ENCODE data around the gene HINT2.

Gene HINT2

DNA sequence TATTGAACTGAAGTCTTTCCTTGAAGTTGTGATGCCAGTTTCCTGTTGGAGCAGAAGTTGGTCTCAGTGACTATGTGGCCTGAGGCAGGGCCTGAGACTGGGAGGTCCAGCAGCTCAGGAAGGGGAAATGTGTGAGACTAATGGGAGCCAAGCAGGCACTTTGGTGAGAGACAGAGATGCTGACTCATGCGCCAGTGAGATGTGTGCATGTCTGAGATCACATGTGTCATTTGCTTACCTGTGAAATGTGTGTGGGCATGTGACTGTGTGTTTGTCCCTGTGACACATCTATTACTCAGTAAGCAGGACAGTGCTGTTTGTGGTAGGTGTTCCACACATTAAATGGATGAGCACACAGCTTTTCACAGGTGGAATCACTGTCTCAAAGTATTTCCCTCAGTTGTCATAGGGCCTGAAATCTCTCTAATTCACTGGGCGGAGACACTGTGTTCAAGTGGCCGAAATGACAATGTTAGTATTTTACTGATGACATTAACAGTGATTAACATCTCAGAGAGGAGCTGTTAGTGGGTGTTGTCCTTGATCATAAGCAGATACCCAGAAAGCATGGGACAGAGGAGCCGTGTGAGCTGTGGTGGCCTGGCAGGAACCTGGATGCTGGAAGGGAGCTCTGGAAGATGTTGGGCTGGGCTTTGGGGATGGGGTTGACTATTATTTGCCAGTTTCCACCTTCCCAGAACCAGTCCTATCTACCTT lies 16.0 kb downstream of the HINT2 start:
- Histone ChIP-seq H3K36me3 (no peaks in the 10 kb centered on the region), H3K27me3 (no peaks in the 10 kb centered on the region), H3K9me3 (no peaks in the 10 kb centered on the region), H3K4me3 (ENCODE audit: low read depth, low read length) (no peak overlapping the region), H3K4me1 (peaks cover 14% of the 10 kb centered on the region)
- peak; percentile 44 for DNase-seq
- TF ChIP-seq, protein P1, sequence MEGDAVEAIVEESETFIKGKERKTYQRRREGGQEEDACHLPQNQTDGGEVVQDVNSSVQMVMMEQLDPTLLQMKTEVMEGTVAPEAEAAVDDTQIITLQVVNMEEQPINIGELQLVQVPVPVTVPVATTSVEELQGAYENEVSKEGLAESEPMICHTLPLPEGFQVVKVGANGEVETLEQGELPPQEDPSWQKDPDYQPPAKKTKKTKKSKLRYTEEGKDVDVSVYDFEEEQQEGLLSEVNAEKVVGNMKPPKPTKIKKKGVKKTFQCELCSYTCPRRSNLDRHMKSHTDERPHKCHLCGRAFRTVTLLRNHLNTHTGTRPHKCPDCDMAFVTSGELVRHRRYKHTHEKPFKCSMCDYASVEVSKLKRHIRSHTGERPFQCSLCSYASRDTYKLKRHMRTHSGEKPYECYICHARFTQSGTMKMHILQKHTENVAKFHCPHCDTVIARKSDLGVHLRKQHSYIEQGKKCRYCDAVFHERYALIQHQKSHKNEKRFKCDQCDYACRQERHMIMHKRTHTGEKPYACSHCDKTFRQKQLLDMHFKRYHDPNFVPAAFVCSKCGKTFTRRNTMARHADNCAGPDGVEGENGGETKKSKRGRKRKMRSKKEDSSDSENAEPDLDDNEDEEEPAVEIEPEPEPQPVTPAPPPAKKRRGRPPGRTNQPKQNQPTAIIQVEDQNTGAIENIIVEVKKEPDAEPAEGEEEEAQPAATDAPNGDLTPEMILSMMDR (IDR thresholded peaks at IDR 0.05; ENCODE audit: low read depth, low read length) = no peak

DNA sequence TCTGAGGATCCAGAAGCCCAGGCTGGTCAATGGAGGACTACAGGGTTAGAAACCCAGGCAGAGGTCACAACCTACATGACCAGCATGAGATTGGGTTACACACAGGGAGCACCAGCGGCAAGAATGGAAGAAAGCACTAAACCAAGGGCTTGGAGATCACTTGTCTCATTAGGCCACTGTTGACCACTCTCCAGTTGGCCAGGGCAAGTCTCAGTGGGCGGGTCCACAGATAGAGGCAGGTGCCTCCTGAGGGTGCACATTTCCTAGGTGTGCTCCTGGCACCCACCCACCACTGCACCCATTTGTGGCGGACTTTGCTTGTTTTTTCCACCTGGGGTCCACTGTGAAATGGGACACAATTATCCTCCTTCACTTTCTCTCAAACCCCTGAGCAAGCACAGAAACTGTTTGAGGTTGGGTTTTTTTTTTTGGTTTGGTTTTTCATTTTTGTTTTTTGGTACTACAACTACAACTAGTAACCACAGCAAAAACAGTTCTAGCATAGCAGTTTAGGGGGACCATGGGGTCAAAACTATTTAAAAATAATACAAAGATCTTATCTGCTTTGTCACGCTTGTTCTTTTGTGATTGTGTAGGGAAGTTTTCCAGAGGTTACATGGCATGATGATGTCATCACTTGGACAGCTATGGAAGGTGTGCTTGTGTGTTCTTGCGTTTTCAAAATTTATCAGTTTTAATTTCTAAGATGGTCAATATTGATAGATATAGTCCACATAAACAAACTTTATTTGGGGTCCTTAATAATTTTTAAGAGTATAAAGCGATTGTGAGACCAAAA lies 17.3 kb downstream of the HINT2 start:
- H3K9me3 ChIP-seq = no peaks in the 10 kb centered on the region
- H3K36me3 ChIP-seq = no peaks in the 10 kb centered on the region
- H3K27me3 ChIP-seq = no peaks in the 10 kb centered on the region
- H3K4me1 ChIP-seq = peaks cover 17% of the 10 kb centered on the region
- no peak overlapping the region for H3K4me3 ChIP-seq (ENCODE audit: low read depth, low read length)
- DNase-seq = no peak
- TF ChIP-seq, protein P1 (IDR thresholded peaks at IDR 0.05; ENCODE audit: low read depth, low read length) = no peak

DNA sequence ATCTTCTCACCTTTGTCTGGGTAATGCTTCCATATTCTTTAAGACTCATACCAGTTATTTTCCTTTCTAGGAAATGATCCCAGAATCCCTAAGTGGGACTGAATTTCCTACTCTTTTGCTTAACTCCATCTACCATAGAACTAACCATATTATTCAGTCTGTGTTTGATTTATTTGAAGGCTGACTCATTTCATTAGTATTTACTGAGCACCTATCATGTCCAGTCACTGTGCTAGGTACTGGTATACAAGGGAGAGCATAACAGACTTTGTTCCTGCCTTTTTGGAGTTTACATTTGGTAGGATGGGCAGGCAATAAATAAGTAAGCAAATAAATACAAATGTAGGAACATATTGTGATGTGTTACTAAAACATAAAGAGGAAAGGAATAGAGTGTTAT lies 19.1 kb downstream of the HINT2 start:
- Histone ChIP-seq H3K27me3 (no peaks in the 10 kb centered on the region), H3K4me3 (ENCODE audit: low read depth, low read length) (no peak overlapping the region)
- no peak for DNase-seq

DNA sequence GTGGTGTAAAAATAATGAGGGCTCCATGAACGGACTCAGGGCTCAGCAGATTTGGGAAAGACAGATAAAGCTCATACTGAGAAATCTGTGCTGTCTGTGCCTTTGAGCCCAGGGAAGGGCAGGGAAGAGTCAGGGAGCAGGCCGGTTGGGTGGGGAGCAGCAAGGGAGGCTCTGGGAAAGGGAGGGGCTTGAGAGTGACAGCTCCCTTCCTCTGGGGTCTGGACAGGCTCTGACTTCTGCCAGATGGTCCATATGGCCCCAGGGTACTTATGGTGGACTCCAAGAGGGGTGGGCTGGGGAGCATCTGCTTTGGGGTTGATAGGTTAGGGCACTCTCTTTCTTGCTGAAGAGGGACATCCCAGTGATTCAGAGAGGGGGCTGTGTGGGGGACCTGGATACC lies 21.4 kb downstream of the HINT2 start:
- TF ChIP-seq, protein P1 (IDR thresholded peaks at IDR 0.05; ENCODE audit: low read depth, low read length) = no peak
- no peak overlapping the region for H3K4me3 ChIP-seq (ENCODE audit: low read depth, low read length)
- H3K9me3 ChIP-seq = no peaks in the 10 kb centered on the region
- H3K36me3 ChIP-seq = no peaks in the 10 kb centered on the region
- no peaks in the 10 kb centered on the region for H3K27me3 ChIP-seq
- peaks cover 16% of the 10 kb centered on the region for H3K4me1 ChIP-seq
- DNase-seq = peak; percentile 69

More for the DNA sequence above, 19.1 kb downstream of the HINT2 start:
- TF ChIP-seq, protein P1 (IDR thresholded peaks at IDR 0.05; ENCODE audit: low read depth, low read length) = no peak
- Histone ChIP-seq H3K36me3 (no peaks in the 10 kb centered on the region), H3K9me3 (no peaks in the 10 kb centered on the region), H3K4me1 (peaks cover 21% of the 10 kb centered on the region)

DNA sequence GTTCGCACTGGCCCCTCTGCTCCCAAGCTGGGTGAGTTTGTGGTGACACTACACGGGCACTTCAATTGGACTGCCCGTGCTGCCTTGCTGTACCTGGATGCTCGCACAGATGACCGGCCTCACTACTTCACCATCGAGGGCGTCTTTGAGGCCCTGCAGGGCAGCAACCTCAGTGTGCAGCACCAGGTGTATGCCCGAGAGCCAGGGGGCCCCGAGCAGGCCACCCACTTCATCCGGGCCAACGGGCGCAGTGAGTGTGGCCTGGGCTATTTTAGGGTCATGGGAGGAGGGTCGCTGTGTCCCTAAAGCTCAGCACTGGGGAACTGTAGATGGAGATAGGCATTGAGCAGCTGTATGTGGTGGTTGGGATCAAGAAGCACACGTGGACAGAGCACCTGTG lies 22.0 kb downstream of the HINT2 start:
- H3K36me3 ChIP-seq = no peaks in the 10 kb centered on the region
- no peaks in the 10 kb centered on the region for H3K9me3 ChIP-seq
- DNase-seq = no peak
- H3K4me1 ChIP-seq = peaks cover 12% of the 10 kb centered on the region
- no peak overlapping the region for H3K4me3 ChIP-seq (ENCODE audit: low read depth, low read length)
- TF ChIP-seq, protein P1 (IDR thresholded peaks at IDR 0.05; ENCODE audit: low read depth, low read length) = no peak
- no peaks in the 10 kb centered on the region for H3K27me3 ChIP-seq
